Activated gamma-delta T cell (primary cell): ENCODE results near the gene RBFOX1.

Source experiments
- DNase-seq: peaks from one replicate; lab custom pipeline; 2025; lab: John Stamatoyannopoulos, UW

Gene RBFOX1

GRCh38 chr16:7420843-7421242, 88.2 kb downstream of the RBFOX1 start:
- DNase-seq, result no peak

DNA sequence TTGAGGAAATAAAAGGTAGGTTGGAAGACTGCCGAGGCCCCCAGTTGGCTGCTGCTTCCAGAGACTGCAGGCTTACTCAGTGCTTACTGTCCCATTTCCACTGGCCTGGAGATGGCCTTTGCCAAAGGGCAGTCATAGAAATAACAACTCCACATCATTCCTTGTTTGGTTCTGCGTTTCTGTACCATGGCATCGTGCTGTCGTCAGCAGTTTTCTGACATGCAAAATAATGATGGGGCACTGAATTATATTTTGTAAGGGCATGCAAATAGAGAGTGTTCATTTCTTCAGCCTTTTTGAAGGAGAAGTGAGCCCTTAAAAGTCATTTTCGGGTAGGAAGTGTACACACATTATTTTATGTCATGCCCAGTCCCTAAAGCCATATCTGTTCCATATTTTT, 88.9 kb downstream of the RBFOX1 start:
- no peak for DNase-seq

DNA sequence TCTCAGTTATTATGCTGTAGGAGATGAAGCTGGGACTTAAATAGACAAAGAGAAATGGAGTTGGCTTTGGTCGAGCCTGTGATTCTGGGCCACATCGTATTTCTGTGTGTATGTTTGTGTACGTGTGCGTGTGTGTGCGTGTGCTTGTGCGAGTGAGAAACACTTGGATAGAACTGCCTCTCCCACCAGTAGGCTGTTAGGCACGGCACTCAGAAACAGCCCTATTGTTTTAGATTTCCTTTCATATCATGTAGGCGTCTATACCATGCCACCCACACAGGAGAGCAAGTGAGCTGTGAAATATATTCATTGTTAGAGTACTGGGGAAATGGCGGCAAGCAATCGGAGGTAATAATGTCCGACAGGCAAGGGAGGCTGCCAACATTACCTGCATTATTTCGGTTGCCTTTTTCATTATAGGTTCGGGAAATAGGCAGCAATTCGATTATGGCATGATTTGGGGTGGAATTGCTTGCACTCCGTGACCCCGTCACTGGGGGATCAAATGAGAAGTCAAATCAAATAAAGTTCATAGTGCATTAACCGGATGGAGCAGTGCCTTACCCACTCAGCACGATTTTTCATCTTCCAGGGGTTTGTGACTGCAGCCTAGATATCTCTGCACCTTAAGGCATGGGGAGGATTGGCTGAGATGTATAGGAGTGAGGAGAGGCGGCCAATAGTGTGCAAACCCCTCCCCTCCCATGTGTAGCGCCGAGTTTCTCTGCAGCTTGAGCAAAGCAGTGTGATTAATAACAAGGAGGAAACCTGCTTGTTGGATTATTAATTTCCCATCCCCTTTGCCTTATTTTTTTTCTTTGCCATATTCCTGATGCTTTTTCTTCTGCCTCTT, 89.6 kb downstream of the RBFOX1 start:
- no peak for DNase-seq

DNA sequence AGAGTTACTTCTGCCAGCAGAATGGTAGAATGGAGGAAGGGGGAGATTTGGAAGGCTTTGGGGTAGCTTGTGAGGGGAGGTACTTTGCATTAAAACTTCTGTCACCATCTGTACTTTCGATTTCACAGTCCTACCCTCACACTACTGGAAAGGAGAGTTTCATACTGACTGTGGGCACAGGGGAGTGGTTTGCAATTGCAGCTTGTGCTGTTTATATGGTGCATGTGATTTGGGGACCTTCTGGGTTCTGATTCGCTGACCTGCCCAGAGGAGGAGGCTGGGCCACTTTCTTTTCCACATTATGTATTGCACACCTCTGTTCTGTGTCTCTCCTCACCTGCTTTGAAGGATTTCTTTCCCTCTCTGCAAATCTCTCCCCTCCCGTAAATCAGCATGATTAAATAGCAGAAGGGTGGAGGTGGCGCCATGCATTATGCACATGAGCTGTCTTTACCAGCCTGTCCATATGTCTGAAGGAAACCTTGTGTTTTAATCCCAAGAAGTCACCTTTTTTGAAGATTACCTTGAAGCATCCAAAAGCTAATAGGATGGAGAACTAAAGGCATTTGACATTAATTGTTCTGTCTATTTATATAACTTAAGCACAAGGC, 90.9 kb downstream of the RBFOX1 start:
- no peak for DNase-seq

- DNase-seq, result no peak
Measured at GRCh38 chr16:7426161-7426560, 93.5 kb downstream of the RBFOX1 start.

GRCh38 chr16:7431723-7432122, 99.1 kb downstream of the RBFOX1 start:
- no peak for DNase-seq

- no peak for DNase-seq
Measured at GRCh38 chr16:7436306-7436705, 103.7 kb downstream of the RBFOX1 start.

- DNase-seq, result no peak
Measured at GRCh38 chr16:7437135-7437804, 104.6 kb downstream of the RBFOX1 start.

- DNase-seq, result no peak
Measured at GRCh38 chr16:7437843-7438242, 105.2 kb downstream of the RBFOX1 start.

DNA sequence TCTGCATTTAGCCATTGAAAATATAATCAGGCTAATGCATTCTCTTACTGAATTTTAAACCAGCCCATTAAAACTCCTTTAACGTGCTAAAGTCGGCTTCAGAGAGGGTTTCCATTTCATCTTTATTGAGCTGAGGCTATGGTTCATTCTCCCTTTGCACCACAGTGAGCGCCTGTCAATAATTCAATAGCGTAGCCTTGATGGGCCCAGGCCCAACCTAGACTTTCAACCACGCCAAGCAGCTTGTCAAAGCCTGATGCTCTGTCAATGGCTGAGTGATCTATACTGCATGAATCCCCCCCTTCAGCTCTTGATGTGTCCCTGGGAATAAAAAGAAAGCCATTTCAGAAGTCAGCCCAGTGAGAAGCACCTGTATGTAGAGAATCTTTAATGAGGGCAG, 106.0 kb downstream of the RBFOX1 start:
- DNase-seq, result no peak

DNA sequence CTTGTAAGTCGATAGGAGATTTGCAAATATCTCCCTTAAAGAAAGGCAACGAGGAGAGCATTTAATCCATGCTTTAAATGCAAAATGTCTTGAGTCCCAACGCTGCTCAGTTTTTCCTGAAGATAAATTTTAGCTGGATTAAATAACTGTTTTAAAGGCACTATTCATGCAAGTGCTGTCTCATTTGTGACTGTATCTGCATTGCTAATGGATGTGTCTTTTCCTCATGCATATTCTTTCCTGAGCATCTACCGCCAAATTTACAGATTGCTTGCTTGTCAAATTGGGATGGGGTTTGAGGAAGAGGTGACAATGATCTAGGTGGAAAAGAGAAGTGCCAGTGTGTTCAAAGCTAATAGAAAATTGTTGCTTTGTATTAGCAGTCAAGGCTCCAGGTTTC, 106.9 kb downstream of the RBFOX1 start:
- no peak for DNase-seq

DNA sequence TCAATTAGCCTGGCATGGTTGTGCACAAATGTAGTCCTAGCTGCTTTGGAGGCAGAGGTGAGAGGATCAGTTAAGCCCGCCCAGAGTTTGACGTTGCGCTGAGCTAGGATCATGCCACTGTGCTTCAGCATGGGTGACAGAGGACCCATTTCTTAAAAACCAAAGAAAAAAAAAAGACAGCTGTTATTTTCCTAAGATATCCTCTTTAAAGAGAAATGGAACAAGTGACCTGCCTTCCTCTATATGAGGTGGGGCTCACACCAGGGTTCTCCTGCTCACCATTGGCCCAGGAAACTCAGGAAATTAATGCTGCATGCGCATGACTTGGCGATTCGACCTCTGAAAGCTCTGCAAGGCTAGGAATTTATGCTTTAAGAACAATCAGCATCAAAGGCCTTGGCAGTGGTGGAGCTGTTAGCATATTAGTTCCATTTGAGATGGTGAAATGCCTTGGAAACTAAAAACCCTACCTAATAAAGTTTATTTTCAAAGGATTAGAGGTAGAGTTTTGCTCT, 108.3 kb downstream of the RBFOX1 start:
- no peak for DNase-seq

DNA sequence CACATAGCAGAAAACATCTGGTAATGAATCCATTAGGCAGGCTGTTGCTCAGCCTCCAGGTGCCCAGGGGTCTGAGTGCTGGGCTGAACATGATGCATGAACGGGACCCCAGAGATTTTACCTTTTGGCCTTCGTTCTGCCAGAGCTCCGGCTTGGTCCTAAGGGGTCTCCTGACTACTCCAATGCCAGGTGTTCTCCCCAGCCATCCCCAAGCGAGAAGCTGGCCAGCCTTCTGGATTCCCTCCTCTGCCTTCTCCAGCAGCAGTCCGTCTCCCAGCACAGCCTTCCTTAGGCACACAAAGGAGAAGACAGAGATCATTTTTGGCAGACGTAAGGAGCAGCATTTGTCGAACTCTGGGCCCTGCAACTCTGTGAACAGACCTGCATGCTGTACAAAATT, 109.4 kb downstream of the RBFOX1 start:
- no peak for DNase-seq

- no peak for DNase-seq
Measured at GRCh38 chr16:7443142-7443541, 110.5 kb downstream of the RBFOX1 start.

- DNase-seq, result no peak
Measured at GRCh38 chr16:7443648-7444365, 111.2 kb downstream of the RBFOX1 start.

DNA sequence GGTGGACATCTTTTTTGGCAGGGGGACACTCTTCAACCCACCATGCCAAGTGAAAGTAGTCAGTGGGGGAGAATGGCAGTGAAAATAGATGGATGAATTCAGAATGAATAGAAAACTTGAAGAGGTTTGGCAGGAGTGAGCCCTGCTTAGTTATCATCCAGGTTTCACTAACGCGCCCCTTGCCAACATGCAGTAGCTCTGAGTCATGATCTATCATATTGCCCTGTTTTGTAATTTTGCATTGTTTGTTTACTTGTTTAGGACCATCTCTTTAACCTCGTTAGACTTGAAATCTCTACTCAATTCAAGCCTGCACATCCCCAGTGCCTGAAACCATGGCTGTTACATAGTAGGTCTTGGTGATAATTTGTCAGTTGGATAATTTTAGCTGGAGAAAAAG, 116.7 kb downstream of the RBFOX1 start:
- DNase-seq, result no peak

GRCh38 chr16:7449808-7450207, 117.2 kb downstream of the RBFOX1 start:
- no peak for DNase-seq

- DNase-seq, result no peak
Measured at GRCh38 chr16:7450440-7450839, 117.8 kb downstream of the RBFOX1 start.

DNA sequence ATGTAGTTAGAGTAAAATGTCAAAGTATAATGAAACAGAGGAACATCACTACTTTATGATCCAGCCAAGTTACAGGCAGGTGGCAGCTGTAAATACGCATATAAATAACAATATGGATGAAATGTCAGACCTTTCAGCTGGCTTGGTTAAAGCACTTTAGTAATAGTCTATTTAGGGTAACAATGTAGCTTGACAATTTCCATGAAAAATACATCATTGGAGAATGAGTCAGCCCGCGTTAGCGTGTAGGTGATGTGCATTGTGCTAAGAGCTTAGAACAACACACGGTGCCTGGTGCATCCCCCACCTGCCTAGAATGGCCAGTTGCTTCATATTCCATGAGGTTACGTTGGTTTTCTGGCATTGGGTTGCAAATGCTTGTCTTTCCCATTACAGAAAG, 119.4 kb downstream of the RBFOX1 start:
- no peak for DNase-seq

GRCh38 chr16:7456211-7456610, 123.6 kb downstream of the RBFOX1 start:
- no peak for DNase-seq

DNA sequence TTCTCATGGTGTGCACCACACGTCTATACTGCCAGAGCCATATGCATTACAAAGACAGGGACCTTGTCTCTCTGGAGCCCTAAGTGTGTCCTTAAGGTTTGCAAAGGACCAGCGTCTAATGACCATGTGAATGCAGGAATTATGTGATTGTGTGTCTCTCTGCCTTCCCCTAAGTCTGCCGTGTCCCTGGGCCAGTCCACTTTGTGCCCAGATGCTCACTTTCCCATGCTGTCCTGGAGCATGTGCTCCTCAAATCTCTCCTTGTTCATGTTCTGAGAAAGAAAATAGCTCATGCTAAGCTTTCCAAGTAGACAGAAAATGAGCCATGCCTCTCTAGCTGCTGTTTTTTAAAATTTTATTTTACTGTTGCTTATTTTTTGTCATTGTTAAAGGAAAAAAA, 125.5 kb downstream of the RBFOX1 start:
- DNase-seq, result no peak

- no peak for DNase-seq
Measured at GRCh38 chr16:7470344-7470743, 137.7 kb downstream of the RBFOX1 start.
